GM19467 (cell line): ENCODE data around the gene PIK3C2G.

Experiments used
- ATAC-seq: cut with Tn5 transposase; IDR thresholded peaks from one replicate; pipeline ENCODE4 v1.9.1; 2021; ENCODE audit warnings: mild to moderate bottlenecking, moderate library complexity; ENCODE audit not compliant: unreplicated experiment

PIK3C2G gene

GRCh38 chr12:18551106-18551505 lies 289.8 kb downstream of the PIK3C2G start:
- no peak for ATAC-seq

GRCh38 chr12:18551701-18552100 lies 290.4 kb downstream of the PIK3C2G start:
- ATAC-seq, result no peak

DNA sequence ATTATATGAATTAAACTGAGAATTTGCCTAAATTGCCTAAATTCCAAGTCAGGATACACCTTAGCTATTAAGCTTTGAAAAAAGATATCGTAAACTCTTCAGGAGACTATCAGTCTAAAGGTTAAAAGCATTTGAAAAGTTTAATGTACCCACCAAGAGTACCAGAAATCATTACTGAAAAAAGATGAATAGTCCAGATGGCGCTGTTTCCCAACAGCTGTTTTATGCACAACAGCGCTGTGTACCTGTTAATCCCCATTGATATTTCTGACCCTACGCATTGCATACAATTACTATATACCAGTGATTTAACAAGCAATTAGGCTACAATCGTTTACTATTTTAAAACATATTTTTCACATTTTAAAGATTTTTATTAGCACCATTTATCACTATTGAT lies 291.5 kb downstream of the PIK3C2G start:
- ATAC-seq, result no peak

DNA sequence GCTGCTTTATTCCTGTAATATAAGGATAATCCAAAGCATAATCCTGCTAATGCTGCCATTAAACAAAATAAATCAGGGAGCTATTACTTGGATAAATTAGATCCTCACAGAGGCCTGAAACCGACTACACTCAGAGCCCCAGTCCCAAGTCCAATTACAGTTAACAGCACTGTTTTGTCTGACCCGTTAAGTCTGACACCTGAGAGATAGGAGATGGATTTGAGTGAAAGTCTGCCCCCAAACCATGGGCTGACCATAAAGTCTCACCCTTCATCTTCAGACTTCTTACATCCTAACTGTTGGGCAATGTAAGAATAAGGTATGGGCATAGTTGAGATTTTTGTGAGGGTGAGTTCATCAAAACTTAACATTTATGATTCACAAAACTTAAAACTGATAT lies 294.8 kb downstream of the PIK3C2G start:
- ATAC-seq, result no peak

DNA sequence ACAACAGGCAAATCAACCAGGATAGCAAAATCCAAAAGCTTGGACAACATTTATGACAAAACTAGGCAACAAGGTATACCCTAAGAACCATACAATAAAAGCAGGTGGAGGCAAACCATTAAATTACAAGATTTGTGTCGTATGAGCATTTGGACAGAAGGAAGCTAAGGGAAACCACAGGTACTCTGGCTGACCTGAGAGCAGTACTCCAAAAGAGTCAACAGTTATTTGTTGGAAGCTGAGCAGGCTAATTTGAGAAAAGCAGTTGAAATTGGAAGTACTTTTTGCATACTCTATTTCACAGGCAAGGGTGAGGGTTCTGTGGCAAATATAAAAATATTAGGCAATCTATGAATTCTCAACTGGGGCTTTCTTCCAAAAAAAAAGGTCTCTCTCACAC lies 297.9 kb downstream of the PIK3C2G start:
- no peak for ATAC-seq

DNA sequence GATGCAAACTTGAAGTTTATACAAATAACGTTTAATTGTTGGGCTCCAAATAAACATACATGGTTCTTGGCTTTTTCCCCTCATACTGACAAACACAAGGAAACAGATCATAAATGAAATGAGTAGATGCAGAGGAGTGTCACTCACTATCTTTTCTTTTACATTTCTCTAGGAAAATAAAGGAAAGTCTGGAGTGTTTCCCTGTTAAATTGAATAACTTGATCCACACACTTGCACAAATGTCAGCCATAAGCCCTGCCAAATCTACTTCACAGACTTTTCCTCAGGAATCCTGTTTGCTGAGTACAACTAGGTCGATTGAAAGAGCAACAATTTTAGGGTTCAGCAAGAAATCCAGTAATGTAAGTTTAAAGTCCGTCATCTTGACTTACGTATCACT lies 301.2 kb downstream of the PIK3C2G start:
- ATAC-seq, result no peak

DNA sequence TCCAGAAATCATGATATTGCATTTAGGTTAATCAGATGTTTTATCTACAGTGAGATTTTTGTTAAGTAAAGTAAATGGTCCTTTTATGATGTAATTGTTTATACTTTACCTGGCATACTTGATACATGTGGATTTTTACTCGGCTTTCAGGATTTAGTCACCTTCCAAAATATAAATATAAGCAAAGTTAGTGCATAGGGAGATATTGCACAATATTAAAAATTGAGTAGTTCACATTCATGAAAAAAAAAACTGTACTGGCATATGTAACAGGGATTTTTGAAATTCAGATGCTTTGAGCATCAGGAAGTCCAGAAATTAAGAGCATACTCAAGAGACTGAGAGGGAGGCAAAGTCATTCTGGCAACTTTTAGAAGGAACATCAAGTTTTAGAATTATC lies 303.0 kb downstream of the PIK3C2G start:
- no peak for ATAC-seq

- ATAC-seq, result no peak
Observed at GRCh38 chr12:18567787-18568186, 306.5 kb downstream of the PIK3C2G start.

DNA sequence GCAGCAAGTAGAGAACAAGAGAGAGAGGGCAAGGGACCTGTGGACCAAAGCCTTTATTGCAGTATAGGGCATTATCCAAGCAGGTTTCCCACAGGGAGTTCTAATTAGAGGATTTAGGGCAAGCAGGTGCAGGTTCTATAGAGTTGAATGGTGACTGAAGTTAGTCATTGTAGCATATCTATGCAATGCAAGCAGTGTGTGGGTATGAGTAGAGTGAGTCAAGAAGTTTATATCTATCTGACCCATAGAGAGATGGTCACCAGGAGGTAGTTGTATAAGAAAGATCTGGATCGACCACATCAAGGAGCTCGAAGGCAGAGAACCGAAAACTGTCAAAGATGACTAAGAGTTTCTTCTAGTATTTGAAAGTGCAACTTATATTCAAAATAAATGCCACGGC lies 309.2 kb downstream of the PIK3C2G start:
- ATAC-seq, result no peak

GRCh38 chr12:18576104-18576626 lies 314.8 kb downstream of the PIK3C2G start:
- no peak for ATAC-seq

DNA sequence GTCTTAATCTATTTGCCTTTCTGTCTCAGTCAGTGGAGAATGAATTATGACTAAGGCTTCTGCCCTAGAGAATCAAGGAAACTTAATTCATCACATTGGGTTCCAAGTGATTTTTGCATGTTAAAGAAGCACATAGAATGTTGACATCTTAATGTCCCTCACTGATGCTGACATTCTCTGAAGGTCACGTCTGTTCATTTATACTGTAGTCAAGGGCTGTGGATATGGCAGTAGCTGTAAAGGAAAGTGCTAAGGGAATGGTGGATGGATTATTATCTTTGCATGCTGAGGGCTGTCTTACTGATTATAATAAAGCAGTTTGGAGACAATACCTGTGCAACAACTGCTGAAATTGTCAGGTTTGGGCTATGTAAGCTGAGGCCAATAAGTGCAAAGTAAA lies 315.3 kb downstream of the PIK3C2G start:
- no peak for ATAC-seq

- no peak for ATAC-seq
Observed at GRCh38 chr12:18578191-18578590, 316.9 kb downstream of the PIK3C2G start.

DNA sequence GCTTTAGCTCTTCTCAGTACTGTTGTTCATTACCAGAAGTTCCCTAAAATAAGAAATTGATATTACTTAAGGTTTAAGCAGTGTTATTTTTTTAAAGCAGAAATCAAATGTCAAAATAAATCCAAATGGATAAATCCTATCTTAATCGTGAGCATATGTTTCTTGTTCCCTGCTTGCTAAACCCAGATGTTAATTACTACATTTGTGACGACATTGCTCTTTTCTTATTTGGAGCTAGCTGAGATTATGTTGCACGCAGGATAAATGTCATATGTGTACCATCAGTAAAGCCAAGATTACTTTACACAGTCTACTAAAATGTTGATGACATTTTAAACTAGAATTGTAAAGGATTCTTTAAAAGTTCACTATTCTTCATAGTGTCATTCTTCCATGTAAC lies 319.0 kb downstream of the PIK3C2G start:
- no peak for ATAC-seq

DNA sequence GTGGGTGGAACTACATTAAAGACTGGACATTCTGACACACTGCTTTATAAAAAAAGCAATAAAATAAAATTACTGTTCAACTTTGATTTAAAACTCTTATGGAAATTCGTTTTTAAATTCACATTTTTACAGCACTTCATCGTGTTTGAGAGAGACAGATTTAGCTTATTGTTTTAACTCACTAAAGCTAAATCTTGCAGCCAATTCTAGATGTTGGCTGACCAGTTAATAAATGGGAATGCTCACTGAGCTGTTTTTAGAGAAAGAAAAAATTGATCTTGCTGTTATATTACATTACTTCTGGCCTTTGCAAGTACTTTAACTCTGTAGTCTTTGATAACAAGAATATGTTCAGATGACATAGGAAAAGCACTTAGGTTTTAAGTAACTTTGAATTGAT lies 319.4 kb downstream of the PIK3C2G start:
- ATAC-seq, result no peak

GRCh38 chr12:18581232-18581962 lies 320.1 kb downstream of the PIK3C2G start:
- no peak for ATAC-seq

- ATAC-seq, result no peak
Observed at GRCh38 chr12:18583655-18584054, 322.3 kb downstream of the PIK3C2G start.

GRCh38 chr12:18586581-18586980 lies 325.3 kb downstream of the PIK3C2G start:
- no peak for ATAC-seq

- ATAC-seq, result no peak
Observed at GRCh38 chr12:18589316-18589715, 328.0 kb downstream of the PIK3C2G start.

DNA sequence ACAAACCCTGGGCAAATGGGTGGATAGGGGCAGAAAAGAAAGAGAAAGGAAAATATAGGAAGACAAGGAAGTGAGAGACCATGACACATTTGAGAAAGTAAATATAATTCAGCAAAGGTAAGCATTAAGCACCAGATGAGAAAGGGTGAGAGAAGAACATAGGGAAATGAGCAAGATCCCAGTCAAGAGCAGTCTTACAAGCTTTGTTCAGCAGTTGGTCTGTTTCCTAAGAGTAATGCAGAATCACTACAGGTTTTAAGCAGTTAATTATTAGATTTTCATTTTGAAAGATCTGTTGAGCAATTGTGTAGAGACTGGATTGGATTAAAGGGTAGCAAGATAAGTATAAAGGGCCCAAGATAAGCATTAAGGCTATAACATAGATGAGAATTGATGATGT lies 330.2 kb downstream of the PIK3C2G start:
- no peak for ATAC-seq

GRCh38 chr12:18595412-18595811 lies 334.1 kb downstream of the PIK3C2G start:
- no peak for ATAC-seq

- no peak for ATAC-seq
Observed at GRCh38 chr12:18601962-18602361, 340.6 kb downstream of the PIK3C2G start.

DNA sequence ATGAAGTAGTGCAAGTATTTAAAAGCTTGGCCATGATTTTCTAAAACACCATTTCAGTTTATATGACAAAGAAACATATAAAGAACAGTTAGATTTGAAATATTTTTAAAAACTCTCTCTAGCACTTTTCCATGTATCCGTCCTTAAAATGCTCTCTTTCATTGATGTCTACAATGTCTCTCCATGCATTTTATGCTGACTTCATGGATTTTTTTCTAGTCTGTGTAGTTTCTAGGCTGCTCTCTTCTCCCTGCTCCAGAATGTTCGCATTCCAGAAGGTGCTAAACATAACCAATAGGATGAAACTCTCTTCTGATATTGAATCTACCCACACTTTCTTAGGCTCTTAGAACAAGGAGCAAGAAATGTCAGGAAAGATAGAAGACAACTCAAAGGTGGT lies 351.7 kb downstream of the PIK3C2G start:
- ATAC-seq, result no peak

GRCh38 chr12:18620986-18621385 lies 359.7 kb downstream of the PIK3C2G start:
- ATAC-seq, result no peak
